Ureter (tissue), 1 donor: ENCODE measurements around the gene ADA. TPM values are rescaled to one million over a fixed set of nuclear protein-coding genes. Genes with fewer than 3 reads are reported as not detected.

Experiments used
- DNase-seq: peaks from one replicate; pipeline ENCODE4 v3.0.0-alpha.2; 2020; ENCODE audit warnings: low spot score
- total RNA-seq: library from RNA; stranded (reverse); gene quantifications from one replicate; pipeline ENCODE4 v1.2.4, GENCODE V29; 2023
- donor health status: DM: yes; HTN: yes; CAD: no.

The ADA gene
- total RNA-seq, 1 donor from 2014 or later, result 3.6 TPM

DNA sequence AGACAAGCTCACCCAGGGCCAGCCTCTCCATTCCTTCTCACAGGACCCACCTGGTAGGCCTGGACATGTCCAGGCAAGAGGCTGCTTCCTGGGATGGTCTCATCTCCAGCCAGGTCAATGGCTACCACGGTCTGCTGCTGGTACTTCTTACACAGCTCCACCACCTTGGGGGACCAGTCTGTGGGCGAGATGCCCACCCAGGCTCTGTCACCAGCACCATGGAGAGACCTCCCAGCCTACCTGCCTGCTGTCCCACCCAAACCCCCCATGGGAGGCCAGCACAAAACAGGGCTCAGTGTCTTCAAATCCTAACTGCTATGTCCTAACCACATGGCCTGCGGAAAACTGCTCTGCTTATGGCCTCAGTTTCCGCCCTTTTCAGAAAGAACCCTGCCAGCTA, 27.3 kb downstream of the ADA start:
- no peak for DNase-seq

DNA sequence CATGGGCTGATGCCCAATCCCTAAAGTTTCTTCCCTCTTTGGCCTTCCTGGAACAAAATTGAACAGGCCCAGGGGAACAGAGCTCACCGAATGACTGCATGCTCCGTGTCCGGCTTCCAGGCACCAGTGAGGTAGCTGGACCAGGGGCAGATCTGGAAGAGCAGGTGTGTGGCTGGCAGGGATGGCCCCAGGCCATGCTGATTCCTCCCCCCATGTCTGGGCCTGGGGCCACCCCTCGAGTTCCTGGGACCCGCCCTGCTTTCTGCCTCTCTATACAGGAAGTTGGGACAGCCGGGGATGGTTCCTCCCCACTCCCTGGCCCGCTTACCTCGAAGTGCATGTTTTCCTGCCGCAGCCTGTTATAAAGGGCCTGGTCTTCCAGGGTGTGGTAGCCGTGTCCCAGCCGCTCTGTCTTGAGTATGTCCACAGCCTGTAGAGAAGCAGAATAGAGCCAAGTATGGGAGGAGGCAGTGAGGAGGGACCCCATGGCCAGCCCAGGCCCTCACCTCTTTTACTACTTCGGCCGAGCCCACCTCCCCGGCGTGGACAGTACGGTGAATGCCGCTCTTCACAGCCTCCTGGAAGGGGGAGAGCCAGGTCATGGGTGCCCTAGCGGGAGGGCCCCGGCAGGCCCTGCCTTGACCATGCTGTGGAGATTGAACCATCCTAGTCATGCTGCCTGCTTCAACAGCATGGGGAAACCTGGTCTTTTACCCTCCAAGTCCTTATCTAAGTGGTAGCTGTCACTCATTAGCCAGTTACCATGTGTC, 28.8 kb downstream of the ADA start:
- DNase-seq, result no peak

DNA sequence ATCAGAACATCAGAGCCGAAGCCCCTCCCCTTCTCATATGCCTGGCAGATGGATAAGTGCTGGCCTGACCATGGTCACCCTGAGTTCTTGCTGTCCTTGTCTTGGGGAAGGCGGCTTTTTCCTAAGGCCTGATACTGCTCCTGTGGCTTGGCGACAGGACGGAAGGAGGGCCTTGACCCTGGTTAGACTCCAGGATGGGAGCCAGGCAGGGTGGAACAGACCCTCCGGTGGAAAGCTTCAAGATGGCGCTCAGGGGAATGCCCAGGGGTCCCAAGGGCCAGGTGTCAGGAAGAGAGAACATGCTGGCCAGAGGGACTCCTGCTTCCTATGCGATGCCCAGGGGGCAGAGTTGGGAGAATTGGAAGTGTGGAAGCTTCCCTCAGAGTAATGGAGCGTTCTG, 29.6 kb downstream of the ADA start:
- no peak for DNase-seq

DNA sequence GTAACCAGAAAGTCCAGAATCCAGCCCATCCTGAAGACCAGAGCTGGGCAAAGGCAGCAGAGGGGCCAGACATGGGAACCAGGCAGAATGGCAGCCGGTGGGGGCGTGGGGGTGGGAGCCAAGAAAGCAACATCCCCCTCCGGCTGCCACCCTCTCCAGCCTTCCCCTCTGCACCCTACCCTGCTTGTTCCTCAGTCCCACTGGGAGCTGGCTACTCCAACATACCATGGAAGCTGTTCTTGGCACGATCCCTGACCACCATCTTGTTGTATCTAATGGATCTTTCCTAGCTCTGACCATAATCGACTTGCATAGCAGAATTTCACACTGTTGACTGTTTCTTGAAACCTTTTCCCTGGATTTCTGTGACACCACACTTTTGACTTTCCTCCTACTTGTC, 30.2 kb downstream of the ADA start:
- DNase-seq, result no peak

DNA sequence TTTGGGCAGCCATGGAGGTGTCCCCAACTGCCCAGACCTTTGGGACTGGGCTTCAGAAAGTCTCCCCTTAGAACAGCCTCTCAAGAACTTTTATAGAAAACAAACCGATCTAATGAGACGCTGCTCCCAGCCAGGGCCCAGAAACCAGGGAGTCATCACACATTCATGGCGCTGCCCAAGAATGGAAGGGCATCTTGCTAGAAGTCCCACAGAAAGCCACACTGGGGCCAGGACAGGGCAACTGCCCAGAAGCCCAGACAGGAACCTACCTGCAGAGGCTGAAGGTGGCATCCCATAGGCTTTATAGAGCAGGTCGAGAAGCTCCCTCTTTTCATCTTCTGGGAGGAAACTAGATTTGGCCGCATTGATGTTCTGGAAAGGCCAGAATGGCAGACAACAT, 31.5 kb downstream of the ADA start:
- no peak for DNase-seq

DNA sequence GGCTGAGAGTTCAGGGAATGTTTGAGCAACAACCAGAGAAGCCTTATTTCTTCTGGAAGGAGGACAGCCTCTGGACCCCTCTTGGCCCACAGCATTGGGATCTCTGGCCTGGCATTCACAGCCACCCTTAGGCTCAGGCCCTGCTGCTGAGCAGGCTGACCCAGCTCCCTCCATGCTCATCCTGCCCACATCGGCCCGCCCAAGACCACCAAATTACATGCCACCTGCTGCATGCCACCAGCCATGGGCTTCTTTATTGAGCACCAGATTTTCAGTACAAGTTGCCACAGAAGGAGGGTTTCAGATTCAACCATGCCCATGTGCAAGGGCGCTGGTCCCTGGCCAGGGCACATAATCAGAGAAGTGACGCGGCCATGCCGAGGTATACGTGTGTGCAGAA, 32.2 kb downstream of the ADA start:
- DNase-seq, result no peak

DNA sequence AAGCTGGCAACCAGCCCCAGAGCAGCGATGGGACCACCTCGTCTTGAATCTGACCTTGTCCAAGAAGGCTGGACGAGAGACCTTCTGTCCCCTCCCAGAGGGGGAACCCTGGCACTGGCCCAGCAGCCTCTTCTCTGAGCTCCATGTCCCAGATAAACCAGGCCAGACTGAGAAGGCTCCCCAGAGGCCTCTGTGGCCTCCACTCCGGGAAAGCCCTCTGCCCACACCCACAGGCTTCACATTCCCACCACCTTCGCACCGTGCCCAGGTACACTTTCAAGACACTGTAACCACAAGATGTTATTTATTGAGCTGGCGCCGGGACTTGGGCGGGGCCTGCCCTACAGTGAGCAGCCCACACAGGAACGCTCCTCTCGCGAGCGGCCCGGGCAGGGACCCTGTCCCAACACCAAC, 33.2 kb downstream of the ADA start:
- DNase-seq, result no peak

DNA sequence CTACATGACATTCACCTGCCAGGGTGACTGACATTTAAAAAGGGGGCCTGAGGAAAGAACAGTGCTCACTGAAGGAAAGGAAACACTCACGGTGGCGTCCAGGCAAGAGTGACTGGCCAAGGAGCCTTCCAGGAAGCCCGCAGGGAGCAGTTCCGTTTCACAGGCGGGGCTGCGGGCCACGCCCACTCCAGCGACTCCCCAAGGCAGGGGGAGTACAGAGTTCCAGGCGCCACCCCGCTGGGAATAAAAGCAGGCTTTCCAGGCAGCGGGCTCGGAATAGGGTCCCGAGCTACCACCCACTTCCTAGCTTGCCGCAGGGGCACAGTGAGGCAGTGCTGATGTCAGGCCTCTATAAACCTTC, 34.9 kb downstream of the ADA start:
- no peak for DNase-seq

DNA sequence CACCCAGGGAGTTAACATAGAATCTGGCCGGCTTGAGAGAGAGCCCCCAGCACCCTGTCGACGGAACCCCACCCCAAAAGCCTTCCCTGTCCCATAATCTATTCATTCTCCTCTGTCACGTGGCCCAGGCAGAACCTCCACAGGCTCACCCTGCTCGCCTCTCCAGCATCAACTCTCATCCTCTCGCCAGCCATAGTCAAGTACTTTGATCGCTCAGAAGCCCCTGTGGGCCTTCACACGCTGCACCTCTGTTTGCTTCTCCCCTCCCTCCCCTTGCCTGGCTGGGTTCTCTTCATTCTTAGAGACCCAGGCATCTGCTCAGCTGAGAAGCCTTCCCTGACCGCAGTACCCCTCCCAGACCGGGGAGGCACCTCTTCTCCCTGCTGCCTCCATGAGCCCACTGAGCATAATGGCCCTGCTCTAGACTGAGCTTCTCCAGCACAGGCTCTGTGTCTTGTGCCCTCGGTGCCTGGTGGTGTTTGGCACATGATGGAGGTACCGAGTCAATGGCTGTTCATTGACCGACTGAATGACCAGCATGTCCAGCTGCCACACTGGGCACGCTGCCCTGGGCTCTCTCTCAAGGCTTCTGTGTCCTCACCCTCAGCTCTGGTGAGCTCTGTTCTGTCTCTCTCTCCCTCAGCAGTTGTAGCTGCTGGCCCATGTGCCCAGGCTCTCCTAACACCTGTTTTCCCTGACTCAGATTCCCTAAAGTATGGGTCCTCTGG, 35.5 kb downstream of the ADA start:
- DNase-seq, result no peak

DNA sequence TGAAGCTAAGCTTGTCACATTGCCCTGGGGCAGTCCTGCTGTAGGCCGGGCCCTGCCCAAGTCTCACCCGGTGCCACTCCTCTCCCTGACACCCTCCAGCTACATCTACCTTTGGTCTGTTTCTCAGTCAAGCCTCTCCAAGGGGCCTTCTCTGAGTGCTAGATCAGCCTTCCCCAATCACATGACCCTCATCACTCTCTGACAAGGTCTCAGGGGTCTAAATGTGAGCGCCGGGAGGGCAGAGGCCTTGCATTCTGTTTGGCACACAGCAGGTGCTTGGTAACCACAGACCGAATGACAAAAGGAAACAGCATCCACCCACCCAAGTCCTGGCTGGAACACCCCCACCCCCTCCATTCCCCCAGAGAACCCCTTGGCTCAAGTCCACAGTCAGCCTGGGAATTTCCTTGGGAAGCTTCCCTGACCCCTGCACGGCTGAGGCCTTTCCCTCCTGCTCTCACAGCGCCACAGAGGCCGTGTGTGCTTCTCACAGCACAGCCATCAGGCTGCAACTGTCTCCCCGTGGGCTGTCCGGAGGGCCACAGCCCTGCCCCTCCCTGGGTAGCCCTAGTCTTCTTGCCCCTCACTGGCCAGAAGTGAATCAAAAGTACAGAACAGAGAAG, 36.2 kb downstream of the ADA start:
- no peak for DNase-seq

DNA sequence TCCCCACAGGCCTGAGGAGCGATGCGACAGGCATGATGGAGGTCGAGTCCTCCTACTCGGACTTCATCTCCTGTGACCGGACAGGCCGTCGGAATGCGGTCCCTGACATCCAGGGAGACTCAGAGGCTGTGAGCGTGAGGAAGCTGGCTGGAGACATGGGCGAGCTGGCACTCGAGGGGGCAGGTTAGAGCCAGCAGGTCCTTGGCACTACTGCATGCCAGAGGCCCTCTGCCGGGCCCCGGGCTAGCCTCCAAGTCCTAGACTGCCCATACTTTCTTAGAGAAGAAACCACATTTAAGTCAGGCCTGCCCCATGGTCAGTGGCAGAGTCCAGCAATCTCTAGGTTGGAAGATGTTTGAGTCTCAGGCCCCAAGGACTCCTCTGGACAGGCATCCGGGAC, 37.0 kb downstream of the ADA start:
- DNase-seq, result no peak

DNA sequence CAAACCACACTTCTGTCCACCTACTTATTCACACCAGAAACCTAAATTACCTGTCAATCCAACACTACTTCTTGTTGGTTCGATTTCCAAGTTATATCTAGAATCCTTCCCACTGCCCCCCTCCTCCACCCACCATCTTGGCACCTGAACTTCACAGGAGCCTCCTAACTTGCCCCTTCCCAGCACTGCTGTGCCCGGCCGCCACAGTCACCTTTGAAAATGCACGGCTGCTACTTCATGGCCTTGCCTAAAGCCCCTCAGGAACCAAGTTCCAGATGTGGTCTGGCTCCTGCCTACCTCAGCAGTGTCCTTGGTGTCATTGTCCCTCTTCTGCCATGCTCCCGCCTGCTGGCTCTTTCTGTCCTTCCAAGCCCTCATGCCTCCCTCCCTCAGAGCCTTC, 37.9 kb downstream of the ADA start:
- no peak for DNase-seq

DNA sequence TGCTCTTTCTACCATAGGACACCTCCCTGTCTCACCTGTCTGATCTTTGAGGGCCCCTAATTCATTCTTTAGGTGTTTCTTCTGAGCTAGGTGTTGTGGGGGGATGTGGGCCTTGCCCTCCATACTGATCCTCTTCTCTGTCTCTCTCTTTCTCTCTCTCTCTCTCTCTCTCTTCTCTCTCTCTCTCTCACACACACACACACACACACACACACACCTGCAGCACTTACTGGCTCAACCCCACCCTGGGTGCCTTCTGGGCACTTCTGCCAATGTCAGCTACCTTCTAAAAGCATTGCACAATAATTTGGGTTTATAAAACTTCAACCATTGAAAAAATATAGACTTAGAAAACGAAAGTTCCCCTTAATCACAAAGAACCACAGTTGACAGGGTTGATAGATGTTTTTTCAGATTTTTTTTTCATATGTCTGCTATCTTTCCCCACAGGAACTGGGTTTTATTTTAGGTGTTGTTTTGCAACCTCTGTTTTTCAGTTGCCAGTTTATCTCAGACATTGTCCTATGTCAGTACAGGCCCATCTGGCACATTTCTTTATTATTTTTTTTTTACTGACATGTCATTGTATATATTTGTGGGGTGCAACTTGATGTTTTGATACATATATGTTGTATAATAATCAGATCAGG, 41.1 kb downstream of the ADA start:
- no peak for DNase-seq

DNA sequence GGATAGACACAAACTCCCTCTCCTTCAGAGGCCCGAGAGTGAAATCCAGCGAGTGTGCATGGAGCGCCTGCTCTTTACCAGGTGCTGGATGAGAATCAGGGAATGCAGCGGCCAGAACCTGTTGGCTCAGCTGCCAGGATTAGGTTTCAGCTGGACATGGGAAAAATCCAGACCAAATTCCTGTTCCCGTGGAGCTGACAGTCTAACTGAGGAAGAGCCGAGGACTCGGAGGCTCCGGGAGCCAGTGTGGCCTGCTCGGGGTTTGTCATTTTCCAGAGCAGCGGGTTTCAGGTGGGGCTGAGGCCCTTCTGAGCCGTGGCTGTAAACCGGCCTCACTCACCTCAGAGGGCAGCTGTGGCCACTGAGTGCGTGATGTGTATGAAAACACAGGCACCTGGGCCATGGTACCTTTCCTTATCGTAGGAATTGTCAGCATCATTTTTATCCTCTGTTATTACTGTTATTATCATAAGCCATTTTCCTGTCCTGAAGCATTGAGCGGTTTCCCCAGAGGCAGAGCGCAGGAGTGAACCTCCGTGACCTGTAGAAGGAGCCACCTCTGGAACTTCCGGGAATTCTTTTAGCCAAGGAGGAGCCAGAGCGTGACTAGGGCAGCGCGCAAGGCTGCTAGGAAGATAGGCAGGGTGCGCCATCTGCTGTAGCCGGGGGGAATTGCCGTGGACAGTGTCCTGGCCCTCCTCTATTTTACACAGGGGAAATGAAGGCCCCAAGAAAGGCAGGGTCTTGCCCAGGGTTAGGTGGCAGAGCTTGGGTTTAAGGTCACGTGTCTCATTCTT, 41.8 kb downstream of the ADA start:
- DNase-seq, result peak; percentile 91

DNA sequence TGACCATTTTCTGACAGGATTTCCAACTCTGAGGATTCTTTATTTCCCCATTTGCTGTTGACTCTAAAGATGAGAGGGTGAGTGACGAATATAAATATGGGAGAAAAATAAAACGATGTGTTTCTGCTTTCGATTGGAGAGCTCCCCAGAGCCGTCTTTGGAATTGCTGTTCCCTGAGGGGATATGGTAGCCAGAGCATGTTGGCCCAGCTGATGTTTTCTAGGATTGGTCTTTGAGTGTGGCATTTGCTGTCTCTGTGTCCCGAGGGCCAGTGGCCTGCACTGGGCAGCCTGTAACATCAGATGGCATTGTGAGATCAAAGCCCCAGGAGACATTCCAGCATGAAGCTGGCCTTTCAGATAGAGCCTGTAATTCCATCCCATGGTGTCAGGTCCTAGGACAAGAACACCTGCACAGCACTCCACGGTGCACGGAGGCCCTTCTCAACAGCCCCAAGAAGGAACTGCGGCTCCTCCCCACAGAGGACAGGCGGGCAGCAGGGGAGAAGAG, 42.4 kb downstream of the ADA start:
- DNase-seq, result no peak

DNA sequence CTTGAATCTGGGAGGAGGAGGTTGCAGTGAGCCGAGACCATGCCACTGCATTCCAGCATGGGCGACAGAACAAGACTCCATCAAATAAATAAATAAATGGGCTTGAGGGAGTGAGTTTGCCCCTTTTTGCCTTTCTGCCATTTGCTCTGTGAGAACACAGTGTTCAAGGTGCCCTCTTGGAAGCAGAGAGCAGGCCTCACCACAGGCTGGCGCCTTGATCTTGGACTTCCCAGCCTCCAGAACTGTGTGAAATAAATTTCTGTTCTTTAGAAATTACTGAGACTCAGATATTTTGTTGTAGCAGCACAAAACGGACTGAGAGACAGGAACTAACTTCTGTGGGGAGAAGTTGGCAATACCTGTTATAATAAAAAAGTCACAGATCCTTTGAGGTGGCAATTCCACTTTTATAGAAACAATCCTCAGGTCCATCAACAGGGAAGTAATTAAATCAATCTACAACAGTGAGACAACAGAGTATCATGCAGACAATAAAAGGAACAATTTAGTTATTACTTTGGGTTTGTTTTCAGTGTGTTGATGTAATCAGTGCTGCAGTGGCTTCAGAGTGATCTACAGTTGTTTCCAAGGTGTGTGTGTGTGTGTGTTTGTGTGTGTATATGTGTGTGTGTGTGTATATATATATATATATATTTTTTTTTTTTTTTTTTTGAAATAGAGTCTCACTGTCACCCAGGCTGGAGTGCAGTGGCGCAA, 44.6 kb downstream of the ADA start:
- DNase-seq, result no peak

DNA sequence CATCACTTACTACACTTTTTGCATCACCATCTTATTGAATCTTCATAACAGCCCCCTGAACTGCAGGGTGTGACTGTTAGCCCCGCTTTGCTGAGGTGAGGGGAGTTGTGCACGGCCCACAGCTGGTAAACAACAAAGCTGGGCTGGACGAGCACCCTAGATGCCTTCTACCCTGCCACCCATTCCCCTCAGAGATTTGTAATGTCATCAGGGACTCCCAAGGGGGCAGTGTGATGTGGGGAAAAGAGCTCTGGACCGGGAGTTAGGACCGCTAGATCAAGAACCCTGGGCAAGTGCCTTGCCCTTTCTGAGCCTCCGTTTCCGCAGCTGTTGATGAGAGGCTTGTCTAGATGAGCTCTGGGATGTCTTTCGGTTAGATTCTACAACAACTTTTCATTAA, 48.2 kb downstream of the ADA start:
- no peak for DNase-seq

DNA sequence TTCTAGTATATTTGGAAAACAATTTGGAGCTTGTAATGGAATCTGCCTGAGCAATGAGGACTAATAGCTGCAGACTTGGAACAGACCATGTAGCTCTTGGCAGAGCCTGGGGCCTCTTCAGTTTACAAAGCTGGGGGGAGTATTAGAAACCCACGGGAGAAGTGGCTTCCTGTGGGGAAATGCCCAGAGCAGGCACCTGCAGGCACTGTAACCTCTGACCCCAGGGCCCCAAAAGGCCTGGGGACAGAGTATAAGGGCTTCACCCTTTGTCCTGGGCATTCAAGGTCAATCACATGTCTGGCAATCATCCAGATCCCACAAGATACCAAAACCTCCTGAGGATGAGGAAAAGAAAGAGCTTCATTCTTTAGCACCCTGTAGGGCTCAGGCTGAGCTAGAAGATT, 49.7 kb downstream of the ADA start:
- DNase-seq, result peak; percentile 79

DNA sequence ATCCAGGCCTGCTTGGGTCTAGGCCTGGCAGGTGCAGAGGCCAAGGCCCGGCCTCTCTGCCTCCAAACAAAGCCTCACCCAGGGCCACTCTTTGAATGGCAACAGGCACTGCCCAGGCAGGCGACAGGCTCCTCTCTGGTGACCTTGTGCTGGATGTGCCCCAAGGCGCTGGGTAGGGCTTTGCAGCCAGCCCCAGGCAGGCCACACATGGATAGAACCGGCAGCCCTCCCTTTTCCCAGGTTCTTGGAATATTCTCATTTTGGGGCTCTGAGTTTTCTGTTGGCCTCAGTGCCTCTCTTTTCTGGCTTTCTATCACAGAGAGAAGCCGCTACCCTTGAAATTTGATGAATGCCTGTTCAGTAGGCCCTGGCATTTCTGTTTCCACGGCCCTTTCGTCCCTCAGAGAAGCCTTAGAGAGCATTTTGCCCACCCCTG, 50.2 kb downstream of the ADA start:
- no peak for DNase-seq

DNA sequence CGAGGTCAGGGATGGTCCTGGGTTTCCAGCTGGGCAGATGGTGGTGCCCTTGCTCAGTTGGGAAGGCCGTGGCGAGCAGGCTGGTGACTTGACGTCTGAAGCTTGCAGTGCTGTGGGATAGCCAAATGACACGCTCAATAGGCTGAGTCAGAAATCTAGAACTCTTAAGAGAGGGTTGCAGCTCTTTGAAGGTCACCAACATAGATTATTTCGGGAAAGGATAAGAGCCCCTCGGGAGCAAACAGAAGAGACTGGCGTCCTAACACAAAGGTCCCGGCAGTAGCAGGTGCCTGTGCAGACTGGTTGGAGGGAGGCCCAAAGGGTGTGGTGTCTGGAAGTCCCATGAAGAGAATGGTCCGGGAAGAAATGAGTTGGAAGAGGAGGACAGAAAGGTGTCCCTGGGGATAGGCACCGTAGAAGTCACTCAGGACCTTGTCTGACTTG, 50.7 kb downstream of the ADA start:
- DNase-seq, result no peak

DNA sequence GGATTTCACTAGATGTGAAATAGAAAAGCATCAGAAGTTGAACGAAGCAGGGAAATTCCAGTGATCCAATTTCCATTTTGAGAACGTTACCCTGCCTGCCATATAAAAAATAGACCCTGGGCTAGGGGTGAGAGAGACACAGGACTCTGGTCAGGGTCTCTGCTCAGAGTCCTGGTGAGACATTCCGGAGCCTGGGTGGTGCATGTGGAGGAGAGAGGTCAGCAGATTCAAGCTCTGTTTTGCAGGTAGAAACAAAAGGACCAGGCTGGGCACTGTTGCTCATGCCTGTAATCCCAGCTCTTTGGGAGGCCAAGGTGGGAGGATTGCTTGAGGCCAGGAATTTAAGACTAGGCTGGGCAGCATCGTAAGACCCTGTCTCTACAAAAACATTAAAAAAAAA, 51.2 kb downstream of the ADA start:
- no peak for DNase-seq
